Measurements from ENCODE around the gene NR2E1.

The NR2E1 gene

GRCh38 chr6:108171918-108172516, 6.2 kb downstream of the NR2E1 start:
- DNase-seq: no peak

GRCh38 chr6:108174371-108175175, 8.8 kb downstream of the NR2E1 start:
- DNase-seq: peak; percentile 15

- no peak for DNase-seq
These were observed 9.4 kb downstream of the NR2E1 start for GRCh38 chr6:108175176-108175591.

- no peak for DNase-seq
These were observed 9.9 kb downstream of the NR2E1 start for GRCh38 chr6:108175592-108176279.

GRCh38 chr6:108176281-108177089, 10.7 kb downstream of the NR2E1 start:
- no peak for DNase-seq

- no peak for DNase-seq
These were observed 13.9 kb downstream of the NR2E1 start for GRCh38 chr6:108179741-108180140.

- DNase-seq: no peak
These were observed 14.4 kb downstream of the NR2E1 start for GRCh38 chr6:108180266-108180665.

GRCh38 chr6:108180776-108181175, 15.0 kb downstream of the NR2E1 start:
- DNase-seq: no peak

GRCh38 chr6:108186226-108186625, 20.4 kb downstream of the NR2E1 start:
- DNase-seq: no peak

- no peak for DNase-seq
These were observed 21.7 kb downstream of the NR2E1 start for GRCh38 chr6:108187519-108187918.

- DNase-seq: no peak
These were observed 27.3 kb downstream of the NR2E1 start for GRCh38 chr6:108193131-108193530.

- DNase-seq: no peak
These were observed 28.0 kb downstream of the NR2E1 start for GRCh38 chr6:108193835-108194234.

GRCh38 chr6:108194503-108194902, 28.7 kb downstream of the NR2E1 start:
- no peak for DNase-seq

- DNase-seq: no peak
These were observed 29.4 kb downstream of the NR2E1 start for GRCh38 chr6:108195209-108195608.

- no peak for DNase-seq
These were observed 33.1 kb downstream of the NR2E1 start for GRCh38 chr6:108198761-108199498.

- DNase-seq: no peak
These were observed 34.4 kb downstream of the NR2E1 start for GRCh38 chr6:108200186-108200585.

GRCh38 chr6:108200631-108201030, 34.8 kb downstream of the NR2E1 start:
- DNase-seq: no peak

- DNase-seq: no peak
These were observed 37.6 kb downstream of the NR2E1 start for GRCh38 chr6:108203189-108204112.

GRCh38 chr6:108207013-108207412, 41.2 kb downstream of the NR2E1 start:
- DNase-seq: no peak

GRCh38 chr6:108209738-108210137, 43.9 kb downstream of the NR2E1 start:
- DNase-seq: no peak

GRCh38 chr6:108210556-108210955, 44.7 kb downstream of the NR2E1 start:
- DNase-seq: no peak

Measured in CD4-positive, alpha-beta T cell treated with Interleukin-12 subunit alpha and Interleukin-12 subunit beta, for 1 hour (primary cell).